SU-DHL-6 (cell line): ENCODE data around the gene TRAF2.
"Not testable (repeated sequence)": the region's sequence is repeated elsewhere in the genome, so short reads cannot be mapped to it uniquely, and the experiment has no call there.

Experiments
- H2AFZ ChIP-seq: fragments of 200-600 bp; sonication (generic); 2 replicates; pipeline ENCODE4 v1.6.1; 2014; ENCODE audit warnings: low read depth, mild to moderate bottlenecking, moderate library complexity, mixed read lengths, antibody characterized with exemption, low read length; ENCODE audit not compliant: severe bottlenecking
- H3F3A ChIP-seq: fragments of 200-600 bp; shearing (Covaris generic); 2 replicates; pipeline ENCODE4 v1.6.0; 2016; ENCODE audit warnings: antibody characterized with exemption, mild to moderate bottlenecking; ENCODE audit not compliant: insufficient read depth
- H3K27ac ChIP-seq: fragments of 200-600 bp; sonication (generic); 2 replicates; pipeline ENCODE4 v1.5.1; 2016; ENCODE audit warnings: low read depth, mild to moderate bottlenecking, low read length, moderate library complexity, mixed read lengths
- H3K27me3 ChIP-seq: fragments of 200-600 bp; sonication (generic), shearing (Covaris generic); 2 replicates; pipeline ENCODE4 v1.6.0; 2014; ENCODE audit warnings: mild to moderate bottlenecking, low read length
- H3K36me3 ChIP-seq: fragments of 200-600 bp; sonication (generic); 2 replicates; pipeline ENCODE4 v1.6.1; 2014; ENCODE audit warnings: mild to moderate bottlenecking, low read length, mixed read lengths
- H3K4me2 ChIP-seq: fragments of 300-600, 200-600 bp; shearing (Covaris generic), sonication (generic); 2 replicates; pipeline ENCODE4 v1.6.0; 2014; ENCODE audit warnings: low read length, low read depth, mild to moderate bottlenecking; ENCODE audit not compliant: poor library complexity, severe bottlenecking
- H3K4me3 ChIP-seq: fragments of 200-600 bp; sonication (generic); 2 replicates; pipeline ENCODE4 v1.5.1; 2014; ENCODE audit warnings: antibody characterized with exemption, low read length, mild to moderate bottlenecking, mixed read lengths; ENCODE audit not compliant: insufficient read depth, poor library complexity, severe bottlenecking
- H3K79me2 ChIP-seq: fragments of 200-600 bp; sonication (generic); 2 replicates; pipeline ENCODE4 v1.6.1; 2014; ENCODE audit warnings: mild to moderate bottlenecking, low read length, moderate library complexity; ENCODE audit not compliant: insufficient read depth
- H3K9ac ChIP-seq: fragments of 200-600 bp; sonication (generic); 2 replicates; pipeline ENCODE4 v1.7.0; 2014; ENCODE audit warnings: mild to moderate bottlenecking, low read length
- H3K9me2 ChIP-seq: fragments of 200-600 bp; sonication (generic); replicated peaks from 2 replicates; pipeline ENCODE4 v1.6.1; 2014; ENCODE audit warnings: low read length; ENCODE audit not compliant: insufficient read depth
- H3K9me3 ChIP-seq: fragments of 200-600 bp; sonication (generic); 2 replicates; pipeline ENCODE4 v1.6.1; 2014; ENCODE audit warnings: low read length, mixed read lengths; ENCODE audit not compliant: insufficient read depth
- H4K20me1 ChIP-seq: fragments of 200-600 bp; sonication (generic); 2 replicates; pipeline ENCODE4 v1.6.1; 2014; ENCODE audit warnings: low read depth, mild to moderate bottlenecking, antibody characterized with exemption, low read length, moderate library complexity, mixed read lengths
- EZH2phosphoT487 ChIP-seq: fragments of 200-600 bp; sonication (generic), shearing (Covaris generic); conservative IDR thresholded peaks from 2 replicates; pipeline ENCODE4 v1.6.1; 2018; ENCODE audit warnings: mild to moderate bottlenecking, antibody characterized with exemption, low read length, moderate library complexity, mixed read lengths
- TF ChIP-seq, protein P1 (sequence below): fragments of 200-600 bp; sonication (generic); IDR thresholded peaks from one replicate; pipeline ENCODE4 v1.5.1; 2017; ENCODE audit warnings: antibody characterized with exemption, mild to moderate bottlenecking, low read length, moderate library complexity; ENCODE audit not compliant: insufficient read depth, poor library complexity, severe bottlenecking

Gene TRAF2

GRCh38 chr9:136868644-136869043 is 17.7 kb upstream of the TRAF2 start:
- no peaks in the 10 kb centered on the region for H3K9me2 ChIP-seq
- no peaks in the 10 kb centered on the region for H4K20me1 ChIP-seq
- H3K36me3 ChIP-seq = no peaks in the 10 kb centered on the region
- H2AFZ ChIP-seq = no peak overlapping the region
- TF ChIP-seq, protein P1, sequence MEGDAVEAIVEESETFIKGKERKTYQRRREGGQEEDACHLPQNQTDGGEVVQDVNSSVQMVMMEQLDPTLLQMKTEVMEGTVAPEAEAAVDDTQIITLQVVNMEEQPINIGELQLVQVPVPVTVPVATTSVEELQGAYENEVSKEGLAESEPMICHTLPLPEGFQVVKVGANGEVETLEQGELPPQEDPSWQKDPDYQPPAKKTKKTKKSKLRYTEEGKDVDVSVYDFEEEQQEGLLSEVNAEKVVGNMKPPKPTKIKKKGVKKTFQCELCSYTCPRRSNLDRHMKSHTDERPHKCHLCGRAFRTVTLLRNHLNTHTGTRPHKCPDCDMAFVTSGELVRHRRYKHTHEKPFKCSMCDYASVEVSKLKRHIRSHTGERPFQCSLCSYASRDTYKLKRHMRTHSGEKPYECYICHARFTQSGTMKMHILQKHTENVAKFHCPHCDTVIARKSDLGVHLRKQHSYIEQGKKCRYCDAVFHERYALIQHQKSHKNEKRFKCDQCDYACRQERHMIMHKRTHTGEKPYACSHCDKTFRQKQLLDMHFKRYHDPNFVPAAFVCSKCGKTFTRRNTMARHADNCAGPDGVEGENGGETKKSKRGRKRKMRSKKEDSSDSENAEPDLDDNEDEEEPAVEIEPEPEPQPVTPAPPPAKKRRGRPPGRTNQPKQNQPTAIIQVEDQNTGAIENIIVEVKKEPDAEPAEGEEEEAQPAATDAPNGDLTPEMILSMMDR = no peak
- no peak for TF ChIP-seq EZH2phosphoT487
- H3K79me2 ChIP-seq = peaks cover 11% of the 10 kb centered on the region; the same call in 1 of the 2 replicates
- peaks cover 5% of the 10 kb centered on the region; the same call in 1 of the 2 replicates for H3F3A ChIP-seq
- H3K9ac ChIP-seq = no peak overlapping the region
- no peak overlapping the region for H3K27ac ChIP-seq
- H3K4me2 ChIP-seq = no peak overlapping the region
- no peaks in the 10 kb centered on the region for H3K27me3 ChIP-seq
- peaks cover 9% of the 10 kb centered on the region; the same call in 1 of the 2 replicates for H3K9me3 ChIP-seq
- H3K4me3 ChIP-seq = no peak overlapping the region

GRCh38 chr9:136869611-136870010 is 16.7 kb upstream of the TRAF2 start:
- H3K4me3 ChIP-seq, H3K4me2 ChIP-seq, H3K36me3 ChIP-seq, H3K9me2 ChIP-seq, H3K9ac ChIP-seq, H2AFZ ChIP-seq, H4K20me1 ChIP-seq, H3K27me3 ChIP-seq, H3K9me3 ChIP-seq, H3K27ac ChIP-seq, H3F3A ChIP-seq: not testable (repeated sequence)
- peaks cover 11% of the 10 kb centered on the region; the same call in 1 of the 2 replicates for H3K79me2 ChIP-seq

- no peak overlapping the region for H3K4me2 ChIP-seq
- H3K36me3 ChIP-seq = no peaks in the 10 kb centered on the region
- H3K9ac ChIP-seq = no peak overlapping the region
- TF ChIP-seq, protein P1 = no peak
- H3F3A ChIP-seq = no peaks in the 10 kb centered on the region
- H4K20me1 ChIP-seq = no peaks in the 10 kb centered on the region
- no peaks in the 10 kb centered on the region for H3K79me2 ChIP-seq
- H2AFZ ChIP-seq = no peak overlapping the region
- no peaks in the 10 kb centered on the region for H3K9me2 ChIP-seq
- no peaks in the 10 kb centered on the region for H3K27me3 ChIP-seq
- H3K27ac ChIP-seq = no peak overlapping the region
- H3K4me3 ChIP-seq = no peak overlapping the region
- H3K9me3 ChIP-seq = peaks cover 9% of the 10 kb centered on the region; the same call in 1 of the 2 replicates
These were observed 11.2 kb upstream of the TRAF2 start for GRCh38 chr9:136875155-136875554.

GRCh38 chr9:136876476-136876875 is 9.8 kb upstream of the TRAF2 start:
- Histone ChIP-seq H3K79me2 (no peaks in the 10 kb centered on the region), H3K4me2 (no peak overlapping the region), H3F3A (no peaks in the 10 kb centered on the region), H3K27ac (no peak overlapping the region), H4K20me1 (no peaks in the 10 kb centered on the region), H3K9me3 (peaks cover 9% of the 10 kb centered on the region; the same call in 1 of the 2 replicates), H3K9ac (no peak overlapping the region), H3K4me3 (no peak overlapping the region), H3K27me3 (no peaks in the 10 kb centered on the region), H2AFZ (no peak overlapping the region), H3K36me3 (no peaks in the 10 kb centered on the region), H3K9me2 (no peaks in the 10 kb centered on the region)
- no peak for TF ChIP-seq EZH2phosphoT487
- TF ChIP-seq, protein P1 = no peak
